RCC 7860 (cell line): ENCODE data around the gene ARL15.
"Not testable (repeated sequence)": the region's sequence is repeated elsewhere in the genome, so short reads cannot be mapped to it uniquely, and the experiment has no call there.

ENCODE experiments used
- DNase-seq: peaks from one replicate; pipeline ENCODE4 v3.0.0-alpha.2; 2015; ENCODE audit warnings: low spot score
- FAIRE-seq: peaks from 2 replicates; lab custom pipeline; 2012; peaks lifted over from hg19 to GRCh38; lab: Jason Lieb, UNC

ARL15 gene

DNA sequence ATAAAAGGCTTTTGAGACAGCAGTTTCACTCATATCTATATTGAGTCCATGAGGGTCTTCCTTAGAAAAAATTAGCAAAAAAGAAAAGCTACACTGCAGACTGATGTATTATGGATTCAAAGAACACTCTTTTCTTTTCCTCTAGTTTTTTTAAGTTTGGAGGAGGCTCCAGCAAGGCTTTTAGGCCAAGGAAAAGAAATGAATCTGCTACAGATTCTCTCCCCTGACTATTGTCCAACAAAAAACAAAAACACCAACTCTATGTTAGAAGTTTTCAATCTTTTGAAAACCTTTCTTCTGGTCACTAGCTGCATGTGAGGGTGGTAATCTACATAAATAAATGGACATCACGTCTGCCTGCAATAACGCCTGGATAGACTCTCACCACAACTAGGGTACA, 310.4 kb downstream of the ARL15 start:
- FAIRE-seq (no peak), DNase-seq (no peak)

- FAIRE-seq (no peak), DNase-seq (no peak)
These were observed 312.4 kb downstream of the ARL15 start for GRCh38 chr5:53997736-53998627.

GRCh38 chr5:53996008-53996407, 314.4 kb downstream of the ARL15 start:
- DNase-seq (no peak), FAIRE-seq (no peak)

GRCh38 chr5:53994148-53994547, 316.2 kb downstream of the ARL15 start:
- DNase-seq (no peak), FAIRE-seq (no peak)

DNA sequence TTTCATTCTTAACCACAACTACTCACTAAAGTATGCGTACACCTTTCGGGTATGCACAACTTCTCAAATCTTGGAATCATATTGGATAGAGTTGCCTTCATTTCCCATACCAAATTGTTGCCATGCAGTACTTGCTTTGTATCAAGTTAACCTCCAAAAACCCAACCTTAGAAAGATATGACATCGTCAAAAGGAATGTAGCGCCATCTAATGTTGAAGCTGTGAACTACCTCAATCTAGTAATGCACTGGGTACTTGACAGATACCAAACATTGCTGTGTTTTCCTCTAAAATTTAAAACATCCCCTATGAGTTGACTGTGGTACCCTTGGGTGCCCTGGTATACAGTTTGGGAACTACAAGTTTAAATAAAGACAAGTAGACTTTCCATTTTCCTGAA, 318.4 kb downstream of the ARL15 start:
- DNase-seq (no peak), FAIRE-seq (no peak)

DNA sequence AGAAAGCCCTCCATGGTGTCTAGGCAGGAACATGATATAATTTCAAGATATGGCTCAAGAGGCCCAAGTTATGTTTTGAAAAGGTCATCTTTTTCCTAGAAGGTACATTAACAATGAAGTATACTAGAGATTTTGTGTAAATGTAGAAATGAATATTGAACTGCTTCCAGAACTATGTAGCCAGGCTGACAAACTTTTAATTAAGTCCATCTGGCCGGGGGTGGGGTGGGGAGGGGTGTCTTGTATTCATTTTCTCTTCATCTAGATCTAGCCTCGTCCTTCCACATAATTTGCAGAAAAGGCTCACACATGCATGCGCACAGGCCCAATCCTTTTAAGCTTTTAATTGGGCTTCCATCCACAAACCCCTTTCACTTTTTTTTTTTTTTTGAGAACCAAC, 323.3 kb downstream of the ARL15 start:
- FAIRE-seq (no peak), DNase-seq (no peak)

DNA sequence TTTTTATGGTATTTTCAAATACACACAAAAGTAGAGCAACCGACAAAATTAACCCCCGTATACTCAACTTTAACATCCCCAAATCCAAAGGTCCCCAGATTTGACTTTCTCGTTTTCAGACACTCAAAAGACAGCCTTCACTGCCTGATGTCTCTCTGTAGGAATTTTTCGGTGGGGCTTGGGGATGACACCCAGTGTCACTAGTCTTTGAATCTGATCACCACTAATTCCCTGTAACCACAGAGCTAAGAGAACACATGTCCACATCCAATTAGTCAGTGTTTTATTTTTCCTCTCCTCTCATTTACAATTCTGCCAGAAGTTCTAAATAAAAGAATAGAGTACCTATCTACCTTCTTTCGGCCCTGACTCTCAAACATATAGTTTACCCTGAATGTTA, 324.6 kb downstream of the ARL15 start:
- DNase-seq (no peak), FAIRE-seq (no peak)

DNA sequence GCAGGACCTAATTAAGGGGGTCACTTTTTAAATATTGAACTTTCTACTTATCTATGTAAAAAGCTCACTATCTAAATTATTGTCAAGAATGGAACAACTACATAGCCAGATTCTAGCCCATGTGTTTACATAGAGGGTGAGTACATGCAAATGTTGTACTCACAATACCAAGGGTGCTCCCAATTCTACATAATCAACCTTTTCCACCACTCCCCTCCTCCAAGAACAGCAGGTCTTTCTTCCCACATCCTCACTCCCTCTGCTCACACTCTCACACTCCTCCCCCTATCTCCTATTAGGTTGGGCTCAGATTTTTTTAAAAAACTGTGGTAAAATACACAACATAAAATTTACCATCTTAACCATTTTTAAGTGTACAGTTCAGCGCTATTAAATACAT, 325.4 kb downstream of the ARL15 start:
- no peak for DNase-seq
- no peak for FAIRE-seq

- DNase-seq (no peak), FAIRE-seq (no peak)
These were observed 326.6 kb downstream of the ARL15 start for GRCh38 chr5:53983568-53984460.

- DNase-seq, FAIRE-seq: not testable (repeated sequence)
These were observed 328.1 kb downstream of the ARL15 start for GRCh38 chr5:53982319-53982718.

GRCh38 chr5:53980061-53980460, 330.3 kb downstream of the ARL15 start:
- DNase-seq (no peak), FAIRE-seq (no peak)

- no peak for FAIRE-seq
- DNase-seq, result no peak
These were observed 336.4 kb downstream of the ARL15 start for GRCh38 chr5:53974021-53974420.

DNA sequence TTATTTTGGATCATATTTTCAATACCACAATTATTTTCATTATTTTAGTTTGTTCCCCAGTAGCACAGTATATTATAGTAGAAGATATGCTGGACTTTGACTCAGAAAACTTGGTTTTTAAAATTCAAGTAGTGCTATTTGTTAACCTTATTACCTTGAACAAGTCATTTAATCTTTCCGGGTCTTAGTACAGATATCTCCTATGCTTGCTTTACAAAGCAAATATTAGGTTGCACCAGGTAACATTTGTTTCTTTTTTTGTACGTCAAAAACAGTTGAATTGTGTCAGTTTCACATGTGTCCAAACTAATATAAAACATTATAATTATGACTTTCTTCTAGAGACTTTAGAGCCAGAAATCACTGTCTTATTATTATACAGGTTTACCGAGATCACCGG, 338.1 kb downstream of the ARL15 start:
- FAIRE-seq (no peak), DNase-seq (no peak)

- no peak for FAIRE-seq
- no peak for DNase-seq
These were observed 338.8 kb downstream of the ARL15 start for GRCh38 chr5:53971551-53971950.

DNA sequence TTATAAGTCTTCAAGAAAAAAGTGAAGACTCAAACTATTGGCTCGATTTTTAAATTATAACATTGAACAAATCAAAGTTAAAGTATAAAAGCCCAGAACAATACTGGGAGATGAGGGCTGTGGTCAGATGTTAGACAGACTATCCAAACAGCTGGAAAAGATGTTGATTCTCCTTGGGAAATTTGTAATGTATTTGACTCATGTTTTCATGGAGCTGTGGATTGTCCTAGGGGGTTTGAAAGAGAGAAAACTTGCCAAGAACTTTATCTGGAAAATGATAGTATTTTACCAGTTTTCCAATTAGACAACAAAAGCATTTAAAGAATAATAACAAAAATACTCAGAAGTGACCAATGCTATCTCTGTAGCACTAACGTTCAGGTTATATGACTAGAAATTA, 339.2 kb downstream of the ARL15 start:
- FAIRE-seq (no peak), DNase-seq (no peak)

- DNase-seq, result no peak
- FAIRE-seq, result no peak
These were observed 339.9 kb downstream of the ARL15 start for GRCh38 chr5:53970475-53970874.

DNA sequence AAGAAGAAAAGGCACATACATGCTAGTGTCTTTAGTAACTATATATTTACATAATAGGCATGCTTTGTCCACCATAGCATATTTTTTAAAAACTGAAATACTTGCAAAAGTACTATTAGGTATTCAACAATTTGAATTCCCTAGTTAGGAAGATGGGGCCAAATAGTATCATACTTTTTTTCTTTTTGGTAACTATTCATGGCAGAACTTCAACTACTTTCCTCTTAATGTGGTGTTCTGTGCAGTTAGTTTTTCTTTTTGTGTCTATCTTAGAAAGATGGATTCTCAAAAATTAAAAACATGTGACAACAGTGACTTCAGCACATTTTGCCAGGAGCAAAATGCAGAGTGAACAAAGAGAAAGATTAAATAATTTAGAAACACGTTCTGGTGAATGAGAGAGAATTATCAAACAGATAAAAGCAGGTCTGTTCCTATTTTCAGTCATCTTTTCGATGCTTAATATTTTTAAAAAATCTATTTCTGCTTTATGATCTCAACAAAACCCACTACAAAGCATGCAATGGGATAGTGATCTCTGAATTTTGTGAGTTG, 341.1 kb downstream of the ARL15 start:
- no peak for FAIRE-seq
- no peak for DNase-seq

DNA sequence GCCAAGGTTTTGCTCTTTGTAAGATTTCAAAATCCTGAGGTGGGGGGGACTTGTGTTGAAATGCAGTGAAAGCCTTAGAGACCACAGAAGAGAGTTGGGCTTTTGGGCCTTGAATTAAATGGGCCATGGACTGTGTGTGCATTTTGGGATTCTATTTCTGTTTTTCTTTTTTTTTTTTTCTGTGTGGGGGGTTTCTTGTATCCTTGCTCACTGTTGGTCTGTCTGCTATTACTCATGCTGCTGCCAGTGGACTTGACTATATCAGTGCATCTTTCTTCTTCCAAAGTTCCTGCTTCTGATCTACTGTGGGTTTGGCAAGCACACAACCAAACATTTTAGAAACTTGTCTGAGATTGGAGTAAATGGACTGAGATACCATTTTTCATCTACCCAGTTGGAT, 344.9 kb downstream of the ARL15 start:
- FAIRE-seq (no peak), DNase-seq (no peak)

- no peak for DNase-seq
- FAIRE-seq, result no peak
These were observed 346.4 kb downstream of the ARL15 start for GRCh38 chr5:53963958-53964357.

DNA sequence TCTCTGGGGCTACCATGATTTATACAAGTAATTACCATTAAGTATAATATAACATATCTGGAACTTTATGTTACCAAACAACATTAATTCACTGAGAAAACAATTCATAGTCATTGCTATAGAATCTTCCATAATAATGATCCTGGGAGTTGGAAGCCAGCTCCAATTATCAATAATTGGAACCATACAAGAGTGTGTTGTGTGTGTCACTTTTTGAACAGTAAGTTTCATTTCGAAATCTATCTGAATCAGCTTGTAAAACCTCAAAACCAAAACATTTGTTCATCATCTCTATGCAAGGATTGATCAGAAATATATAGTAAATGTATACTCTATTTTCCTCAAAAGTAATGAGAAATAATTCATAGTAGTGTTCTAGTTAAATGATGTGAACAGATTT, 348.1 kb downstream of the ARL15 start:
- no peak for DNase-seq

DNA sequence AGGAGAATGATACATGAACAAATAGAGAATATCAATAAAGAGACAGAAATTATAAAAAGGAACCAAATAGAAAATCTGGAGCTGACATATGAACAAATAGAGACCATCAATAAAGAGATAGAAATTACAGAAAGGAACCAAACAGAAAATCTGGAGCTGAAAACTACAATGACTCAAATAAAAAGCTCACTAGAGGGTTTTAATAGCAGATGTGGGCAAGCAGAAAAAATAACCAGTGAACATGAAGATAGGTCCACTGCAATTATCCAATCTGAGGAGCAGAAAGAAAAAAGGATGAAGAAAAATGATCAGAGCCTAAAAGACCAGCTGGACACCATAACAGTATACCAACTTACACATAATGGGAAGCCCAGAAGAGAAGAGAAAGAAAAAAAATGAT, 353.7 kb downstream of the ARL15 start:
- no peak for DNase-seq
- FAIRE-seq, result no peak

More for the DNA sequence above, 348.1 kb downstream of the ARL15 start:
- FAIRE-seq, result no peak

DNA sequence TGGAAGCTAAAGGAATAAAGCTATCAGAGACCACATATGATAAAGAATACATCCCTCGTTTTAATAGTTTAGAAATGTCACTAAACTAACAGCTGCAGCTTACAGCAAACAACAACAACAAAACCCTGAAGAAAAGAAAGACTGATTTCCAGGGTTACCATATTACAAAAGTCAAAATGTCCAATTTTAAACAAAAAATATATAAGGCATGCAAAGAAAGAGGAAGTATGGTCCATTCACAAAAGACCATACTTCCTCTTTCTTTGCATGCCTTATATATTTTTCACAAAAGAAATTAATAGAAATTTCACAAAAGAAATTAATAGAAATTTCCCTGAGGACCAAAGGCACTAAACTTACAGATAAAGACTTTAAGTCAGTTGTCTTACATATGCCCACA, 354.2 kb downstream of the ARL15 start:
- DNase-seq (no peak), FAIRE-seq (no peak)
